Thoracic aorta (tissue), 2 donors: ENCODE results near the gene ZNF563. TPM values are rescaled to one million over a fixed set of nuclear protein-coding genes. Genes with fewer than 3 reads are reported as not detected.

ENCODE experiments used
- ATAC-seq: fragments of 150-250 bp; one replicate; pipeline ENCODE4 v1.8.0; 2017; ENCODE audit warnings: low read depth; ENCODE audit not compliant: insufficient number of reproducible peaks, low FRiP score
- DNase-seq: peaks from one replicate; pipeline ENCODE4 v3.0.0-alpha.2; 2020; ENCODE audit warnings: low spot score
- H3K27ac ChIP-seq, 2 donors: fragments of 200-600 bp; sonication (generic); 1 replicate in 1 of 2; 2 replicates in 1 of 2; pipeline ENCODE4 v1.5.1; 2016; ENCODE audit warnings: mild to moderate bottlenecking in 2 of 2, moderate library complexity in 2 of 2
- H3K27me3 ChIP-seq: fragments of 200-600 bp; sonication (generic); replicated peaks from 2 replicates; pipeline ENCODE4 v1.6.0; 2016; ENCODE audit warnings: mild to moderate bottlenecking; ENCODE audit not compliant: insufficient read depth
- H3K36me3 ChIP-seq: fragments of 200-600 bp; sonication (generic); one replicate; pipeline ENCODE4 v1.5.1; 2016
- H3K4me1 ChIP-seq, 2 donors: fragments of 200-600 bp; sonication (generic); 1 replicate in 1 of 2; 2 replicates in 1 of 2; pipeline versions ENCODE4 v1.5.1 to v1.6.0; 2016; ENCODE audit warnings: low read depth in 2 of 2, mild to moderate bottlenecking in 1 of 2; ENCODE audit not compliant: control insufficient read depth in 1 of 2
- H3K4me3 ChIP-seq: fragments of 200-600 bp; sonication (generic); 2 replicates; pipeline ENCODE4 v1.5.1; 2016; ENCODE audit warnings: mild to moderate bottlenecking
- H3K9me3 ChIP-seq: fragments of 200-600 bp; sonication (generic); 2 replicates; pipeline ENCODE4 v1.5.1; 2016
- total RNA-seq, 2 donors: library from RNA; depleted of rRNA; stranded (reverse); fragments of >200 nt; gene quantifications; one replicate each; pipeline versions ENCODE4 v1.1.0 to v1.2.3, GENCODE V29; 2016
- TF ChIP-seq, protein P1 (sequence below): fragments of 200-600 bp; sonication (generic); IDR thresholded peaks from one replicate; pipeline ENCODE4 v1.5.1; 2019; ENCODE audit warnings: antibody characterized with exemption

Gene ZNF563
- total RNA-seq, 2 donors from 2014 or later: 3.1 to 7.9 TPM

DNA sequence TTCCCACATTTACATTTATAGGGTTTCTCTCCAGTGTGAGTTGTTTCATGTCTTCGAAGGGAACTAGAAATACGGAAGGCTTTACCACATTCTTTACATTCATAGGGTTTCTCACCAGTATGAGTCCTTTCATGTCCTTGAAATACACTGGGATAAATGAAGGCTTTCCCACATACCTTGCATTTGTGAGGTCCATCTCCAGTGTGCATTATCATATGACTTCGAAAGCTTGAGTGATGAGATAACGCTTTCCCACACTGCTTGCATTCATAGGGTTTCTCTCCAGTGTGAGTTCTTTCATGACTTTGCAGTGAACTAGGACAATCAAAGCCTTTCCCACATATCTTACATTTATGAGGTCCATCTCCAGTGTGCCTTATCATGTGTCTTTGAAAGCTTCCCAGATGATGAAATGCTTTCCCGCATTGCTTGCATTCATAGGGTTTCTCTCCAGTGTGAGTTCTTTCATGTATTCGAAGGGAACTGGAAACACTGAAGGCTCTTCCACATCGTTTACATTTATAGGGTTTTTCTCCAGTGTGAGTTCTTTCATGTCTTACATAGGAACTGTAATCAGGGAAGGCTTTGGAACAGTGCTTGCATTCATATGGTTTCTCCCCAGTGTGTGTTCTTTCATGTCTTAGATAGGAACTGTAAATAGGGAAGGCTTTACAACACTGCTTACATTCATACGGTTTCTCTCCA lies 16.9 kb upstream of the ZNF563 start:
- H3K36me3 ChIP-seq: peaks cover 23% of the 10 kb centered on the region

DNA sequence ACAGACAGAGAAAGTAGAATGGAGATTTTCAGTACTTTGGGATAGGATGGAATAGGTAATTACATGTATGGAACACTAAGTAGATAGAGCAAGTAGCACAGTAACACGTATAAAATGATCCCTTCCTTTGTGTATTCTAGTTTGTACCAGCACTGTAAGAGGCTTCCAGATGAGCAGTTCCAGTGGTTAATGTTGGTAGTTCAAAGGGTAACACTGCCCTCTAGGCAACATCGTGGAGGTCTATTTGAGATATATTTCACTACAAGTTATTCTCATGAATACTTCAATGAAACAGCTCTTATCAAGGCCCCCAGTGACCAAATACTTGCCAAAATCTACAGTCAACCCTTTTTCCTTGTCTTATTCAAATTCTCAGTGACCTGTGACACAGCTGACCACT lies 13.5 kb upstream of the ZNF563 start:
- Histone ChIP-seq H3K27ac (no peak overlapping the region), H3K9me3 (peaks cover 67% of the 10 kb centered on the region), H3K4me1 (no peaks in the 10 kb centered on the region), H3K27me3 (no peaks in the 10 kb centered on the region), H3K36me3 (peaks cover 23% of the 10 kb centered on the region), H3K4me3 (no peak overlapping the region)
- DNase-seq (no peak), ATAC-seq (no peak)
- TF ChIP-seq, protein P1, sequence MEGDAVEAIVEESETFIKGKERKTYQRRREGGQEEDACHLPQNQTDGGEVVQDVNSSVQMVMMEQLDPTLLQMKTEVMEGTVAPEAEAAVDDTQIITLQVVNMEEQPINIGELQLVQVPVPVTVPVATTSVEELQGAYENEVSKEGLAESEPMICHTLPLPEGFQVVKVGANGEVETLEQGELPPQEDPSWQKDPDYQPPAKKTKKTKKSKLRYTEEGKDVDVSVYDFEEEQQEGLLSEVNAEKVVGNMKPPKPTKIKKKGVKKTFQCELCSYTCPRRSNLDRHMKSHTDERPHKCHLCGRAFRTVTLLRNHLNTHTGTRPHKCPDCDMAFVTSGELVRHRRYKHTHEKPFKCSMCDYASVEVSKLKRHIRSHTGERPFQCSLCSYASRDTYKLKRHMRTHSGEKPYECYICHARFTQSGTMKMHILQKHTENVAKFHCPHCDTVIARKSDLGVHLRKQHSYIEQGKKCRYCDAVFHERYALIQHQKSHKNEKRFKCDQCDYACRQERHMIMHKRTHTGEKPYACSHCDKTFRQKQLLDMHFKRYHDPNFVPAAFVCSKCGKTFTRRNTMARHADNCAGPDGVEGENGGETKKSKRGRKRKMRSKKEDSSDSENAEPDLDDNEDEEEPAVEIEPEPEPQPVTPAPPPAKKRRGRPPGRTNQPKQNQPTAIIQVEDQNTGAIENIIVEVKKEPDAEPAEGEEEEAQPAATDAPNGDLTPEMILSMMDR: no peak

More for the DNA sequence above, 16.9 kb upstream of the ZNF563 start:
- TF ChIP-seq, protein P1: no peak
- no peak for DNase-seq
- H3K4me1 ChIP-seq: no peaks in the 10 kb centered on the region
- no peak for ATAC-seq
- peaks cover 74% of the 10 kb centered on the region for H3K9me3 ChIP-seq
- H3K4me3 ChIP-seq: no peak overlapping the region
- no peaks in the 10 kb centered on the region for H3K27me3 ChIP-seq
- H3K27ac ChIP-seq: no peak overlapping the region

DNA sequence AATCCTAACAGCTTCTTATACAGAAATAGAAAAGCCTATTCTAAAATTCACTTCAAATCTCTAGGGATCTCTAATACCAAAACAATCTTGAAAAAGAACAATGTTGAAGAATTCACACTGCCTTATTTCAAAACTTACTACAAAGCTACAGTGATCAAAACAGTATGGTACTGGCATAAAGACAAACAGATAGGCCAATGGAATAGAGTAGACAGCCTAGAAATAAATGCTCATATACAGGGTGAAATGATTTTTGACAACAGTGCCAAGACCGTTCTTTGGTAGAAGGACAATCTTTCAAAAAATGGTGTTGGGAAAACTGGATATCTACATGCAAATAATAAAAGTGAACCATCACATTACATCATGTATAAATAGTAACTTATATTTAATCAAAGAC lies 11.8 kb upstream of the ZNF563 start:
- Histone ChIP-seq H3K9me3 (peaks cover 50% of the 10 kb centered on the region), H3K4me3 (no peak overlapping the region), H3K27ac (no peak overlapping the region), H3K36me3 (peaks cover 6% of the 10 kb centered on the region), H3K27me3 (no peaks in the 10 kb centered on the region), H3K4me1 (no peaks in the 10 kb centered on the region)
- DNase-seq: no peak
- no peak for ATAC-seq
- TF ChIP-seq, protein P1: no peak

DNA sequence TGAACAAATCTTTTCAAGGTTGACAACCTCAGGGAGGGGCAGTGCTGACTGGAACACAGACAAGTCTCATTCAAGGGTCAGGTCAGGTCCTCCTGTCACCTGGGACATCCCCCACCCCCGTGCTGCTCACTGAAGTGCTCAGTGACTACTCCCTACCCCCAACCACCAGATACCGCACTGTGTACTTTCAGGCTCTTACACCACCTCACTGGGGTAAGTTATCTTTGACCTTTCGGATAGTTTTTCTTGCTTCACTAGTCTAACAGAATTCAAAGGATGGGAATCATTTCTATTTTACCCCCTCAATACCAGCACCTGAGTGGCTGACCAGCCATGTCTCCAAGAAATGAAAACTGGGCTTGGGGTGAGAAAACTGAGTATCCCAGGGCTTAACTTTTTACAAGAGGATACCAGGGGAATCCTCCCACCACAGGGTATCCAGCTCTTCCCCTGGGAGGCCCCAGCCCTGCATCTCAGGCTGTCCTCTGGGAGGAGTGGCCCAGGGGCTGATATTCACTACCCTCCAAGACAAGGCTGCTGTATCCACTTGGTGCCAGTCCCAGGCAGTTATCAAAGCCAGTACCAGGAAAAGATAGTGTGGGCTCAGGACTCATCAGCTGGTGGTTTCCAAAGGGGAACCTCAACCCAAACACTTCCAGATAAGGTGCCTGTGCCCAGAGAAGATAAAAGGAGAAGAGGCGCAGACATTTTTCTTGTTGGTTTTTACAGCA lies 2.1 kb downstream of the ZNF563 start:
- no peak overlapping the region for H3K4me3 ChIP-seq
- no peak overlapping the region for H3K27ac ChIP-seq
- H3K9me3 ChIP-seq: no peaks in the 10 kb centered on the region
- DNase-seq (no peak), ATAC-seq (no peak)
- peaks cover 5 to 18% of the 10 kb centered on the region in 2 donors for H3K4me1 ChIP-seq
- H3K36me3 ChIP-seq: no peaks in the 10 kb centered on the region
- no peaks in the 10 kb centered on the region for H3K27me3 ChIP-seq
- TF ChIP-seq, protein P1: no peak

DNA sequence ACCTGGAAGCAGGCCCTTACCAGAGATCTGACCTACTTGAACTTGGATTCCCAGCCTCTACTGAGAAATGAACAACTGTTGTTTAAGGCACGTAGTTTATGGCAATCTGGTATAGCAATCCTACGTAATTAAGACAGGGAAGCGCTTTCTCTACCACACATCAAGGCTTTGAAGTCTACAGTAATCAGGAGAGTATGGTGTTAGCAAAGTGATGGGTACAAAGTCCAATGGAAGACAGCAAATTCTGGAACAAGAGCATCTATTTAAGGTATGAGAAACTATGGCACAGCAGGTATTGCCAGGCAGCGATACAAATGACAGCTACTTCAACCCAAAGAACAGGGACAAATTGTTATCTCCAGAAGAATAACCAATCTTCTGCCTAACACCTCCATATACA lies 3.1 kb downstream of the ZNF563 start:
- Histone ChIP-seq H3K36me3 (no peaks in the 10 kb centered on the region), H3K4me3 (no peak overlapping the region), H3K9me3 (no peaks in the 10 kb centered on the region), H3K27me3 (no peaks in the 10 kb centered on the region), H3K4me1 (peaks cover 5 to 18% of the 10 kb centered on the region in 2 donors), H3K27ac (no peak overlapping the region)
- no peak for DNase-seq
- TF ChIP-seq, protein P1: no peak
- ATAC-seq: no peak
